HCT116 (cell line): ENCODE data around the gene B4GALNT4. TPM values are rescaled to one million over a fixed set of nuclear protein-coding genes. Genes with fewer than 3 reads are reported as not detected.

Experiments used
- ATAC-seq: fragments of 200-7000 bp; cut with Tn5 transposase; 2 replicates; pipeline ENCODE4 v1.9.1; 2020; ENCODE audit warnings: mild to moderate bottlenecking, moderate library complexity
- BruUV-seq: library from RNA; stranded (reverse); fragments of 400-500 nt; replicated peaks from 2 replicates; lab custom pipeline; 2021; lab: Mats Ljungman, UMichigan
- CTCF ChIA-PET: fragments of 300-600 bp; sonication (Branson Sonifier 250); formaldehyde crosslinking; loops from one replicate; lab custom pipeline; 2021; ENCODE audit warnings: antibody characterized with exemption; lab: Charles Lee
- POLR2A ChIA-PET: fragments of 300-600, 350-600 bp; sonication (Branson Sonifier 250); formaldehyde crosslinking; loops from one replicate; lab custom pipeline; 2021; ENCODE audit warnings: antibody characterized with exemption; lab: Charles Lee
- RAD21 ChIA-PET, 2 experiments: fragments of 300-600 bp; sonication (Branson Sonifier 250); formaldehyde crosslinking; loops; one replicate each; lab custom pipeline; 2023; ENCODE audit warnings: low total read pairs in 2 of 2; ENCODE audit not compliant: uncharacterized antibody in 2 of 2, unreplicated experiment in 2 of 2, low non-redundant PET in 1 of 2; lab: Charles Lee
- DNase-seq: peaks from one replicate; pipeline ENCODE4 v3.0.0-alpha.2; 2010; ENCODE audit warnings: low read depth, low spot score
- H2AFZ ChIP-seq: fragments of 200-600 bp; shearing (Covaris generic), sonication (generic); 2 replicates; pipeline ENCODE4 v1.6.1; 2017; ENCODE audit warnings: low read depth, mixed run types, mixed read lengths, antibody characterized with exemption, low read length; ENCODE audit not compliant: poor library complexity, severe bottlenecking
- H3K27ac ChIP-seq: 2 replicates; pipeline ENCODE4 v1.5.1; 2012; ENCODE audit warnings: low read depth, low read length
- H3K27me3 ChIP-seq: fragments of 200-600 bp; sonication (generic); 2 replicates; pipeline ENCODE4 v1.6.1; 2016; ENCODE audit warnings: mixed run types, low read length, mixed read lengths; ENCODE audit not compliant: insufficient read depth
- H3K36me3 ChIP-seq, 2 experiments: fragments of 200-500 bp in 1 of 2; fragments of 200-600 bp in 1 of 2; sonication (Bioruptor generic) in 1 of 2; sonication (generic) in 1 of 2; 2 replicates each; pipeline versions ENCODE4 v1.5.1 to v1.6.1; 2014 to 2016; ENCODE audit warnings: low read length in 2 of 2, inconsistent platforms in 1 of 2, mixed read lengths in 1 of 2, mixed run types in 1 of 2; ENCODE audit not compliant: insufficient read depth in 2 of 2, control insufficient read depth in 1 of 2
- H3K4me1 ChIP-seq, 2 experiments: fragments of 200-600 bp in 1 of 2; sonication (generic) in 1 of 2; 2 replicates each; pipeline versions ENCODE4 v1.5.1 to v1.6.1; 2012 to 2017; ENCODE audit warnings: low read length in 2 of 2, inconsistent platforms in 1 of 2, mild to moderate bottlenecking in 1 of 2, mixed read lengths in 1 of 2, mixed run types in 1 of 2, moderate library complexity in 1 of 2; ENCODE audit not compliant: insufficient read depth in 2 of 2, control insufficient read depth in 1 of 2
- H3K4me2 ChIP-seq: fragments of 200-600 bp; sonication (generic); 2 replicates; pipeline ENCODE4 v1.6.1; 2017; ENCODE audit warnings: mixed run types, low read length, mixed read lengths
- H3K4me3 ChIP-seq, 2 experiments: fragments of 200-600 bp in 1 of 2; sonication (generic) in 1 of 2; replicated peaks in 1 of 2; 2 replicates each; pipeline ENCODE4 v1.5.1; 2011 to 2016; ENCODE audit warnings: low read length in 2 of 2, control low read depth in 1 of 2, low read depth in 1 of 2, mild to moderate bottlenecking in 1 of 2, mixed read lengths in 1 of 2, mixed run types in 1 of 2
- H3K79me2 ChIP-seq: fragments of 200-600 bp; sonication (generic); 2 replicates; pipeline ENCODE4 v1.6.1; 2017; ENCODE audit warnings: mild to moderate bottlenecking, mixed run types, low read length, moderate library complexity, mixed read lengths; ENCODE audit not compliant: insufficient read depth
- H3K9ac ChIP-seq: fragments of 200-600 bp; sonication (generic); 2 replicates; pipeline ENCODE4 v1.6.1; 2016; ENCODE audit warnings: low read length, mixed read lengths
- H3K9me2 ChIP-seq: fragments of 200-600 bp; sonication (generic), shearing (Covaris generic); 2 replicates; pipeline ENCODE4 v1.6.1; 2017; ENCODE audit warnings: mixed run types, mild to moderate bottlenecking, moderate library complexity; ENCODE audit not compliant: insufficient read depth
- H3K9me3 ChIP-seq, 2 experiments: fragments of 200-500 bp in 1 of 2; fragments of 200-600 bp in 1 of 2; sonication (Bioruptor generic) in 1 of 2; sonication (generic) in 1 of 2; 2 replicates each; pipeline ENCODE4 v1.6.1; 2014 to 2017; ENCODE audit warnings: low read length in 2 of 2, mixed read lengths in 2 of 2, inconsistent platforms in 1 of 2, low read depth in 1 of 2, mild to moderate bottlenecking in 1 of 2, mixed run types in 1 of 2, moderate library complexity in 1 of 2; ENCODE audit not compliant: control insufficient read depth in 1 of 2, insufficient read depth in 1 of 2
- H4K20me1 ChIP-seq: fragments of 200-600 bp; sonication (generic), shearing (Covaris generic); 2 replicates; pipeline ENCODE4 v1.6.1; 2017; ENCODE audit warnings: mixed run types, mild to moderate bottlenecking, moderate library complexity; ENCODE audit not compliant: insufficient read depth
- CBX3 ChIP-seq: IDR thresholded peaks from 2 replicates; pipeline ENCODE4 v1.6.1; 2012; ENCODE audit warnings: low read depth
- CEBPB ChIP-seq: IDR thresholded peaks from 2 replicates; pipeline ENCODE4 v1.6.1; 2012; ENCODE audit warnings: low read depth
- EGR1 ChIP-seq: IDR thresholded peaks from 2 replicates; pipeline ENCODE4 v1.6.1; 2012; ENCODE audit warnings: low read depth
- ELF1 ChIP-seq: IDR thresholded peaks from 2 replicates; pipeline ENCODE4 v1.6.1; 2012; ENCODE audit warnings: low read depth, borderline replicate concordance
- EZH2 ChIP-seq: fragments of 200-600 bp; sonication (generic); IDR thresholded peaks from 2 replicates; pipeline ENCODE4 v1.6.1; 2017; ENCODE audit warnings: antibody characterized with exemption, mixed run types
- EZH2phosphoT487 ChIP-seq: fragments of 200-600 bp; IDR thresholded peaks from 2 replicates; pipeline ENCODE4 v1.6.1; 2018; ENCODE audit warnings: antibody characterized with exemption, borderline replicate concordance
- FOSL1 ChIP-seq: IDR thresholded peaks from 2 replicates; pipeline ENCODE4 v1.6.1; 2012; ENCODE audit warnings: low read depth
- POLR2AphosphoS5 ChIP-seq: IDR thresholded peaks from 2 replicates; pipeline ENCODE4 v1.6.1; 2011; ENCODE audit warnings: mild to moderate bottlenecking, low read depth, low read length, moderate library complexity
- RAD21 ChIP-seq: IDR thresholded peaks from 2 replicates; pipeline ENCODE4 v1.6.1; 2012; ENCODE audit warnings: low read depth, mild to moderate bottlenecking
- SIN3A ChIP-seq: IDR thresholded peaks from 2 replicates; pipeline ENCODE4 v1.6.1; 2012; ENCODE audit warnings: low read depth
- SRF ChIP-seq: IDR thresholded peaks from 2 replicates; pipeline ENCODE4 v1.6.1; 2012; ENCODE audit warnings: low read depth
- YY1 ChIP-seq: IDR thresholded peaks from 2 replicates; pipeline ENCODE4 v1.6.1; 2011; ENCODE audit warnings: low read length, low read depth, moderate library complexity, mild to moderate bottlenecking; ENCODE audit not compliant: insufficient replicate concordance; ENCODE audit errors: extremely low read depth
- ZNF274 ChIP-seq: fragments of 200-500 bp; sonication (Bioruptor generic); IDR thresholded peaks from 2 replicates; pipeline ENCODE4 v1.6.1; 2014; ENCODE audit warnings: mild to moderate bottlenecking, low read depth, low read length, inconsistent platforms
- intact Hi-C: fragments of 100-400 bp; cut with micrococcal nuclease; formaldehyde crosslinking; loops from 2 replicates; pipeline ENCODE4 v1.10.0; 2022
- total RNA-seq: library from RNA; stranded (reverse); gene quantifications from one replicate; pipeline ENCODE4 v1.2.1, GENCODE V29; 2021; ENCODE audit not compliant: unreplicated experiment
- TF ChIP-seq, protein P1 (sequence below), 3 experiments: fragments of 200-600 bp in 1 of 3; sonication (generic) in 1 of 3; IDR thresholded peaks in 2 of 3; conservative IDR thresholded peaks in 1 of 3; 2 replicates each; pipeline ENCODE4 v1.5.1; 2012 to 2017; ENCODE audit warnings: low read depth in 2 of 3, low read length in 2 of 3, antibody characterized with exemption in 1 of 3, borderline replicate concordance in 1 of 3, control low read depth in 1 of 3, mild to moderate bottlenecking in 1 of 3, mixed read lengths in 1 of 3, mixed run types in 1 of 3, moderate library complexity in 1 of 3; ENCODE audit not compliant: insufficient read depth in 1 of 3
- TF ChIP-seq, protein P2 (sequence below): IDR thresholded peaks from 2 replicates; pipeline ENCODE4 v1.6.1; 2012
- TF ChIP-seq, protein P3 (sequence below): IDR thresholded peaks from 2 replicates; pipeline ENCODE4 v1.6.1; 2012
- TF ChIP-seq, protein P4 (sequence below): IDR thresholded peaks from 2 replicates; pipeline ENCODE4 v1.6.1; 2012; ENCODE audit warnings: low read depth

The B4GALNT4 gene
- total RNA-seq, 1 experiment from 2014 or later = 54.3 TPM

DNA sequence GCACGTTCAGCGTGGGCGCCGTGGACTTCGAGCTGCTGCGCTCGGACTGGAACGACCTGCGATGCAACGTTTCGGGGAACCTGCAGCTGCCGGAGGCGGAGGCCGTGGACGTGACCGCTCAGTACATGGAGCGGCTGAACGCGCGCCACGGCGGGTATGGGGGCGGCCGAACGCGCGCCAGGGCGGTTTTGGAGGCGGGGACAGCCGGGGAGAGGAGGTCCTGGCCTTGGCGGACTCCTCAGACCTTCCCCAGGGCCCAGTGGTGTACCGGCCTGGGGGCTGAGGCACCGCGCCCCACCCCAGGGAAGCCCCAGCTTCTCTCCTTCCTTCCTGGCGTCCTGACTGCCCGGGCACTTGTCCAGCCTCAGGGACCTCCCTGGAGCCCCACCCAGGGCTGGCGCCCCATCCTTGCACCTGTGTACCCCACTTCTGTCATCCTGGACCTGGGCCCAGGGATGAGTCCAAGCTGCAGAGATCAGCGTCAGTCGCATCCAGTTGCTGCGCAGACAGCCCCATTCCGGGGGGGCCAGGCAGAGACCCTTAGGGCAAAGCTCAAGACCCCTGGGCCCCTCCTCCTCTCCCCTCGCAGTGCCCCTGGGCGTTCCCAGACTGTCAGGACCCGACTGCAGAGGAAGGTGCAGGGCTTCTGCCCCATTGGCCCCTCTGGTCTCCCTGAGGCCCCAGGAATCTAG, 8.0 kb downstream of the B4GALNT4 start:
- TF ChIP-seq, protein P1, sequence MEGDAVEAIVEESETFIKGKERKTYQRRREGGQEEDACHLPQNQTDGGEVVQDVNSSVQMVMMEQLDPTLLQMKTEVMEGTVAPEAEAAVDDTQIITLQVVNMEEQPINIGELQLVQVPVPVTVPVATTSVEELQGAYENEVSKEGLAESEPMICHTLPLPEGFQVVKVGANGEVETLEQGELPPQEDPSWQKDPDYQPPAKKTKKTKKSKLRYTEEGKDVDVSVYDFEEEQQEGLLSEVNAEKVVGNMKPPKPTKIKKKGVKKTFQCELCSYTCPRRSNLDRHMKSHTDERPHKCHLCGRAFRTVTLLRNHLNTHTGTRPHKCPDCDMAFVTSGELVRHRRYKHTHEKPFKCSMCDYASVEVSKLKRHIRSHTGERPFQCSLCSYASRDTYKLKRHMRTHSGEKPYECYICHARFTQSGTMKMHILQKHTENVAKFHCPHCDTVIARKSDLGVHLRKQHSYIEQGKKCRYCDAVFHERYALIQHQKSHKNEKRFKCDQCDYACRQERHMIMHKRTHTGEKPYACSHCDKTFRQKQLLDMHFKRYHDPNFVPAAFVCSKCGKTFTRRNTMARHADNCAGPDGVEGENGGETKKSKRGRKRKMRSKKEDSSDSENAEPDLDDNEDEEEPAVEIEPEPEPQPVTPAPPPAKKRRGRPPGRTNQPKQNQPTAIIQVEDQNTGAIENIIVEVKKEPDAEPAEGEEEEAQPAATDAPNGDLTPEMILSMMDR (IDR thresholded peaks at IDR 0.05 in 2 of 3, conservative IDR thresholded peaks at IDR 0.05 in 1 of 3; ENCODE audit: borderline replicate concordance in 1 of 3, insufficient read depth in 1 of 3, low read depth in 2 of 3, low read length in 2 of 3) = no peak
- no peak for TF ChIP-seq EGR1
- TF ChIP-seq, protein P2, sequence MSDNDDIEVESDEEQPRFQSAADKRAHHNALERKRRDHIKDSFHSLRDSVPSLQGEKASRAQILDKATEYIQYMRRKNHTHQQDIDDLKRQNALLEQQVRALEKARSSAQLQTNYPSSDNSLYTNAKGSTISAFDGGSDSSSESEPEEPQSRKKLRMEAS = no peak
- no peak for TF ChIP-seq SIN3A
- TF ChIP-seq, protein P3, sequence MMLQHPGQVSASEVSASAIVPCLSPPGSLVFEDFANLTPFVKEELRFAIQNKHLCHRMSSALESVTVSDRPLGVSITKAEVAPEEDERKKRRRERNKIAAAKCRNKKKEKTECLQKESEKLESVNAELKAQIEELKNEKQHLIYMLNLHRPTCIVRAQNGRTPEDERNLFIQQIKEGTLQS = no peak
- TF ChIP-seq CBX3 = no peak
- no peak for TF ChIP-seq EZH2
- no peak for TF ChIP-seq RAD21
- TF ChIP-seq FOSL1 = no peak
- TF ChIP-seq ELF1 = no peak
- TF ChIP-seq YY1 = no peak
- no peak for TF ChIP-seq POLR2AphosphoS5
- no peak for TF ChIP-seq EZH2phosphoT487
- TF ChIP-seq, protein P4, sequence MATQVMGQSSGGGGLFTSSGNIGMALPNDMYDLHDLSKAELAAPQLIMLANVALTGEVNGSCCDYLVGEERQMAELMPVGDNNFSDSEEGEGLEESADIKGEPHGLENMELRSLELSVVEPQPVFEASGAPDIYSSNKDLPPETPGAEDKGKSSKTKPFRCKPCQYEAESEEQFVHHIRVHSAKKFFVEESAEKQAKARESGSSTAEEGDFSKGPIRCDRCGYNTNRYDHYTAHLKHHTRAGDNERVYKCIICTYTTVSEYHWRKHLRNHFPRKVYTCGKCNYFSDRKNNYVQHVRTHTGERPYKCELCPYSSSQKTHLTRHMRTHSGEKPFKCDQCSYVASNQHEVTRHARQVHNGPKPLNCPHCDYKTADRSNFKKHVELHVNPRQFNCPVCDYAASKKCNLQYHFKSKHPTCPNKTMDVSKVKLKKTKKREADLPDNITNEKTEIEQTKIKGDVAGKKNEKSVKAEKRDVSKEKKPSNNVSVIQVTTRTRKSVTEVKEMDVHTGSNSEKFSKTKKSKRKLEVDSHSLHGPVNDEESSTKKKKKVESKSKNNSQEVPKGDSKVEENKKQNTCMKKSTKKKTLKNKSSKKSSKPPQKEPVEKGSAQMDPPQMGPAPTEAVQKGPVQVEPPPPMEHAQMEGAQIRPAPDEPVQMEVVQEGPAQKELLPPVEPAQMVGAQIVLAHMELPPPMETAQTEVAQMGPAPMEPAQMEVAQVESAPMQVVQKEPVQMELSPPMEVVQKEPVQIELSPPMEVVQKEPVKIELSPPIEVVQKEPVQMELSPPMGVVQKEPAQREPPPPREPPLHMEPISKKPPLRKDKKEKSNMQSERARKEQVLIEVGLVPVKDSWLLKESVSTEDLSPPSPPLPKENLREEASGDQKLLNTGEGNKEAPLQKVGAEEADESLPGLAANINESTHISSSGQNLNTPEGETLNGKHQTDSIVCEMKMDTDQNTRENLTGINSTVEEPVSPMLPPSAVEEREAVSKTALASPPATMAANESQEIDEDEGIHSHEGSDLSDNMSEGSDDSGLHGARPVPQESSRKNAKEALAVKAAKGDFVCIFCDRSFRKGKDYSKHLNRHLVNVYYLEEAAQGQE = no peak
- no peak for TF ChIP-seq SRF
- no peak for TF ChIP-seq CEBPB
- no peak for TF ChIP-seq ZNF274
- Histone ChIP-seq H3K27ac (no peak overlapping the region), H3K79me2 (no peaks in the 10 kb centered on the region), H3K9me2 (no peaks in the 10 kb centered on the region), H4K20me1 (no peaks in the 10 kb centered on the region), H3K4me1 (no peaks in the 10 kb centered on the region; a peak in 1 of 4 replicates), H3K36me3 (peaks cover 0 to 16% of the 10 kb centered on the region in 2 experiments; a peak in 1 of 4 replicates), H2AFZ (no peak overlapping the region), H3K9me3 (no peaks in the 10 kb centered on the region), H3K27me3 (no peaks in the 10 kb centered on the region), H3K4me2 (no peak overlapping the region), H3K4me3 (no peak overlapping the region), H3K9ac (no peak overlapping the region)
- no peak for DNase-seq
- ChIA-PET RAD21 (no interaction called here), CTCF (no interaction called here), POLR2A (no interaction called here)
- ATAC-seq = no peak
- BruUV-seq = no TSS peak
- intact Hi-C loops = no loop called here
